Mucosa of stomach (tissue), 1 donor: ENCODE results near the gene NFE2L1.
"Not testable (repeated sequence)": the region's sequence is repeated elsewhere in the genome, so short reads cannot be mapped to it uniquely, and the experiment has no call there.

Source experiments
- H3K27me3 ChIP-seq: one replicate; pipeline ENCODE4 v1.7.0; 2013; ENCODE audit warnings: mild to moderate bottlenecking, low read length; ENCODE audit not compliant: control insufficient read depth, insufficient read depth
- H3K36me3 ChIP-seq: one replicate; pipeline ENCODE4 v1.7.0; 2013; ENCODE audit warnings: low read length; ENCODE audit not compliant: control insufficient read depth, insufficient read depth
- H3K4me1 ChIP-seq: one replicate; pipeline ENCODE4 v1.7.0; 2013; ENCODE audit warnings: mild to moderate bottlenecking, low read length; ENCODE audit not compliant: control insufficient read depth, insufficient read depth
- H3K4me3 ChIP-seq: one replicate; pipeline ENCODE4 v1.7.0; 2013; ENCODE audit warnings: low read length
- H3K9ac ChIP-seq: one replicate; pipeline ENCODE4 v1.7.0; 2013; ENCODE audit warnings: mild to moderate bottlenecking, low read length, moderate library complexity
- H3K9me3 ChIP-seq: one replicate; pipeline ENCODE4 v1.7.0; 2013; ENCODE audit warnings: mild to moderate bottlenecking, low read length, moderate library complexity; ENCODE audit not compliant: control insufficient read depth
- donor health status: Pancreatic carcinoma.

The NFE2L1 gene

GRCh38 chr17:48012151-48012520 lies 36.0 kb upstream of the NFE2L1 start:
- H3K27me3 ChIP-seq = peaks cover 31% of the 10 kb centered on the region
- no peaks in the 10 kb centered on the region for H3K36me3 ChIP-seq
- H3K9ac ChIP-seq = no peak overlapping the region
- H3K4me1 ChIP-seq = peaks cover 13% of the 10 kb centered on the region
- H3K4me3 ChIP-seq = no peak overlapping the region
- no peaks in the 10 kb centered on the region for H3K9me3 ChIP-seq

- Histone ChIP-seq H3K9ac (no peak overlapping the region), H3K4me1 (peaks cover 13% of the 10 kb centered on the region), H3K27me3 (peaks cover 31% of the 10 kb centered on the region), H3K9me3 (no peaks in the 10 kb centered on the region), H3K4me3 (no peak overlapping the region), H3K36me3 (no peaks in the 10 kb centered on the region)
These were observed 35.5 kb upstream of the NFE2L1 start for GRCh38 chr17:48012654-48013053.

- peaks cover 31% of the 10 kb centered on the region for H3K27me3 ChIP-seq
- no peaks in the 10 kb centered on the region for H3K36me3 ChIP-seq
- no peak overlapping the region for H3K4me3 ChIP-seq
- no peak overlapping the region for H3K9ac ChIP-seq
- H3K4me1 ChIP-seq = peaks cover 13% of the 10 kb centered on the region
- no peaks in the 10 kb centered on the region for H3K9me3 ChIP-seq
These were observed 34.1 kb upstream of the NFE2L1 start for GRCh38 chr17:48013876-48014594.

- Histone ChIP-seq H3K9ac (no peak overlapping the region), H3K4me3 (no peak overlapping the region), H3K27me3 (peaks cover 31% of the 10 kb centered on the region), H3K9me3 (no peaks in the 10 kb centered on the region), H3K4me1 (peaks cover 13% of the 10 kb centered on the region), H3K36me3 (no peaks in the 10 kb centered on the region)
These were observed 33.5 kb upstream of the NFE2L1 start for GRCh38 chr17:48014595-48015111.

- Histone ChIP-seq H3K27me3 (peaks cover 31% of the 10 kb centered on the region), H3K9ac (no peak overlapping the region), H3K9me3 (no peaks in the 10 kb centered on the region), H3K4me1 (peaks cover 13% of the 10 kb centered on the region), H3K4me3 (no peak overlapping the region), H3K36me3 (no peaks in the 10 kb centered on the region)
These were observed 32.0 kb upstream of the NFE2L1 start for GRCh38 chr17:48016112-48016511.

GRCh38 chr17:48017817-48018158 lies 30.4 kb upstream of the NFE2L1 start:
- H3K9me3 ChIP-seq, H3K4me3 ChIP-seq, H3K9ac ChIP-seq, H3K4me1 ChIP-seq, H3K36me3 ChIP-seq: not testable (repeated sequence)
- peaks cover 16% of the 10 kb centered on the region for H3K27me3 ChIP-seq

- Histone ChIP-seq H3K9me3 (no peaks in the 10 kb centered on the region), H3K9ac (no peak overlapping the region), H3K4me1 (peaks cover 36% of the 10 kb centered on the region), H3K36me3 (no peaks in the 10 kb centered on the region), H3K4me3 (no peak overlapping the region), H3K27me3 (no peaks in the 10 kb centered on the region)
These were observed 26.2 kb upstream of the NFE2L1 start for GRCh38 chr17:48021934-48022333.

GRCh38 chr17:48022901-48023300 lies 25.3 kb upstream of the NFE2L1 start:
- no peaks in the 10 kb centered on the region for H3K27me3 ChIP-seq
- peaks cover 38% of the 10 kb centered on the region for H3K4me1 ChIP-seq
- H3K9ac ChIP-seq = no peak overlapping the region
- H3K36me3 ChIP-seq = no peaks in the 10 kb centered on the region
- no peaks in the 10 kb centered on the region for H3K9me3 ChIP-seq
- H3K4me3 ChIP-seq = no peak overlapping the region

GRCh38 chr17:48023400-48024148 lies 24.6 kb upstream of the NFE2L1 start:
- no peaks in the 10 kb centered on the region for H3K27me3 ChIP-seq
- no peaks in the 10 kb centered on the region for H3K9me3 ChIP-seq
- peak overlapping the region; percentile 50 for H3K9ac ChIP-seq
- no peak overlapping the region for H3K4me3 ChIP-seq
- peaks cover 38% of the 10 kb centered on the region for H3K4me1 ChIP-seq
- H3K36me3 ChIP-seq = no peaks in the 10 kb centered on the region

- no peaks in the 10 kb centered on the region for H3K9me3 ChIP-seq
- H3K4me1 ChIP-seq = peaks cover 38% of the 10 kb centered on the region
- peak overlapping the region; percentile 50 for H3K9ac ChIP-seq
- H3K36me3 ChIP-seq = no peaks in the 10 kb centered on the region
- H3K4me3 ChIP-seq = peak overlapping the region; percentile 49
- H3K27me3 ChIP-seq = no peaks in the 10 kb centered on the region
These were observed 23.8 kb upstream of the NFE2L1 start for GRCh38 chr17:48024149-48025039.

GRCh38 chr17:48025040-48025903 lies 22.9 kb upstream of the NFE2L1 start:
- Histone ChIP-seq H3K9me3 (no peaks in the 10 kb centered on the region), H3K4me3 (peak overlapping the region; percentile 49), H3K27me3 (no peaks in the 10 kb centered on the region), H3K9ac (no peak overlapping the region), H3K36me3 (no peaks in the 10 kb centered on the region), H3K4me1 (peaks cover 38% of the 10 kb centered on the region)
